Body of pancreas (tissue), 4 donors: Measurements from ENCODE around the gene TNFRSF11A. TPM values are rescaled to one million over a fixed set of nuclear protein-coding genes. Genes with fewer than 3 reads are reported as not detected.

ENCODE experiments used
- ATAC-seq: fragments of 150-250 bp; one replicate; pipeline ENCODE4 v1.9.1; 2016
- DNase-seq, 4 donors: peaks; one replicate each; pipeline ENCODE4 v3.0.0-alpha.2; 2019
- H3K27ac ChIP-seq, 4 donors: fragments of 200-600 bp; sonication (generic); 1 replicate in 3 of 4; 2 replicates in 1 of 4; pipeline versions ENCODE4 v1.5.1 to v1.6.1; 2016 to 2019; ENCODE audit warnings: mild to moderate bottlenecking in 1 of 4, mixed read lengths in 1 of 4, moderate library complexity in 1 of 4
- H3K27me3 ChIP-seq, 2 donors: fragments of 200-600 bp; sonication (generic); one replicate each; pipeline ENCODE4 v1.6.0; 2016; ENCODE audit warnings: mild to moderate bottlenecking in 1 of 2
- H3K36me3 ChIP-seq, 2 donors: fragments of 200-600 bp; sonication (generic); replicated peaks in 1 of 2; 2 replicates each; pipeline ENCODE4 v1.5.1; 2016; ENCODE audit warnings: low read depth in 2 of 2; ENCODE audit not compliant: insufficient read depth in 1 of 2
- H3K4me1 ChIP-seq: fragments of 200-600 bp; sonication (generic); one replicate; pipeline ENCODE4 v1.6.0; 2016
- H3K4me3 ChIP-seq, 2 donors: fragments of 200-600 bp; sonication (generic); 1 replicate in 1 of 2; 2 replicates in 1 of 2; pipeline ENCODE4 v1.5.1; 2016 to 2019
- H3K9me3 ChIP-seq, 3 donors: fragments of 200-600 bp; sonication (generic); 1 replicate in 2 of 3; 2 replicates in 1 of 3; pipeline ENCODE4 v1.5.1; 2016
- POLR2A ChIP-seq, 3 donors: fragments of 450-650 bp; IDR thresholded peaks; one replicate each; pipeline ENCODE4 v1.6.1; 2016; ENCODE audit warnings: antibody characterized with exemption in 3 of 3, mild to moderate bottlenecking in 2 of 3
- WGBS, 2 donors: methylation state at CpG; one replicate each; pipeline ENCODE4 v1.1.5; 2017; 5-methylcytosine and 5-hydroxymethylcytosine counted together
- intact Hi-C: fragments of 100-400 bp; cut with DNase I; formaldehyde crosslinking; loops from one replicate; pipeline ENCODE4 v1.15.1; 2023
- total RNA-seq, 2 donors: library from RNA; depleted of rRNA; stranded (reverse); fragments of >200 nt; gene quantifications; one replicate each; pipeline ENCODE4 v1.1.0, GENCODE V29; 2016
- TF ChIP-seq, protein P1 (sequence below), 7 experiments: fragments of 450-650 bp in 4 of 7; fragments of 200-600 bp in 3 of 7; sonication (generic) in 3 of 7; IDR thresholded peaks; one replicate each; pipeline ENCODE4 v1.5.1; 2016 to 2019; ENCODE audit warnings: antibody characterized with exemption in 7 of 7

The TNFRSF11A gene
- total RNA-seq, 2 donors from 2014 or later: 3.3 to 3.4 TPM

DNA sequence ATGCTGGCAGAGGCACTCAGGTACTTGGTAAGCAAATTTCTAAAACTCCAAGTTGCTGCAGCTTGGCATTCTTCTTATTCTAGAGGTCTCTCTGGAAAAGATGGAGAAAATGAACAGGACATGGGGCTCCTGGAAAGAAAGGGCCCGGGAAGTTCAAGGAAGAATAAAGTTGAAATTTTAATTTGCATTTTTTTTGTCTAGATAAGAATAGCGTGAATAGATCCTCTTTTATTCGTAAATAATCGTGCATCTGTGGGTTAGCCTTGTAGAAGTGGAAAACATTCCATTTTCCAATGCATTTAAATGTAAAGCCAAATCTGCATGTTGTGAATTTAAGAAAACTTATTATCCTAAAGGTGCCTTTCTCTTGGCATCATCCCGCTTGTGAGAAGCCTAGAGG, 61.0 kb downstream of the TNFRSF11A start:
- ATAC-seq (no peak), DNase-seq (no peak)
- H3K4me1 ChIP-seq: peaks cover 8% of the 10 kb centered on the region
- peaks cover 0 to 8% of the 10 kb centered on the region in 2 donors for H3K27me3 ChIP-seq
- TF ChIP-seq POLR2A (IDR thresholded peaks at IDR 0.05): no peak
- TF ChIP-seq, protein P1, sequence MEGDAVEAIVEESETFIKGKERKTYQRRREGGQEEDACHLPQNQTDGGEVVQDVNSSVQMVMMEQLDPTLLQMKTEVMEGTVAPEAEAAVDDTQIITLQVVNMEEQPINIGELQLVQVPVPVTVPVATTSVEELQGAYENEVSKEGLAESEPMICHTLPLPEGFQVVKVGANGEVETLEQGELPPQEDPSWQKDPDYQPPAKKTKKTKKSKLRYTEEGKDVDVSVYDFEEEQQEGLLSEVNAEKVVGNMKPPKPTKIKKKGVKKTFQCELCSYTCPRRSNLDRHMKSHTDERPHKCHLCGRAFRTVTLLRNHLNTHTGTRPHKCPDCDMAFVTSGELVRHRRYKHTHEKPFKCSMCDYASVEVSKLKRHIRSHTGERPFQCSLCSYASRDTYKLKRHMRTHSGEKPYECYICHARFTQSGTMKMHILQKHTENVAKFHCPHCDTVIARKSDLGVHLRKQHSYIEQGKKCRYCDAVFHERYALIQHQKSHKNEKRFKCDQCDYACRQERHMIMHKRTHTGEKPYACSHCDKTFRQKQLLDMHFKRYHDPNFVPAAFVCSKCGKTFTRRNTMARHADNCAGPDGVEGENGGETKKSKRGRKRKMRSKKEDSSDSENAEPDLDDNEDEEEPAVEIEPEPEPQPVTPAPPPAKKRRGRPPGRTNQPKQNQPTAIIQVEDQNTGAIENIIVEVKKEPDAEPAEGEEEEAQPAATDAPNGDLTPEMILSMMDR (IDR thresholded peaks at IDR 0.05): no peak
- H3K36me3 ChIP-seq: no peaks in the 10 kb centered on the region
- WGBS, 2 donors: 90 to 92% methylated on average over 5 of the region's 5 CpGs
- H3K27ac ChIP-seq: no peak overlapping the region
- no peaks in the 10 kb centered on the region for H3K9me3 ChIP-seq
- no peak overlapping the region for H3K4me3 ChIP-seq
- intact Hi-C loops: no loop called here

DNA sequence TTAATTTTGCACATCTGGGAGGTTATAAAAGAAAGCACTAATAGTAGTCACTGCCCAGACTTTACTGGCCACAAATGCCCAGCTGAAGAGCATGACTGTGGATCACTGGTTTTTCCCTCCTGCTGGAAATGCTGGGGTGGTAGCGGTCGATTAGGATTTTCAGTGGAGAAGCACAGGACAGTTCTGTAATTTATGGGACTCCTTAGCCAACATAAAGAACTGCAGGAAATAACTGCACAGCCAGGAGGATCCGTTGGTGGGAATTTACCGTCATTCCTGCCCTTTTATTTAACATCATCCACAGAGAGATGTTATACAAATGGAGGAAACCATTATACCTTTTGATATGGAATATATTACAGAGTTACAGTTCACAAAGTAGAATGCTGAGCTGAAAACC, 61.5 kb downstream of the TNFRSF11A start:
- Histone ChIP-seq H3K36me3 (no peaks in the 10 kb centered on the region), H3K9me3 (no peaks in the 10 kb centered on the region), H3K4me3 (no peak overlapping the region), H3K27ac (no peak overlapping the region), H3K27me3 (peaks cover 0 to 8% of the 10 kb centered on the region in 2 donors), H3K4me1 (peaks cover 8% of the 10 kb centered on the region)
- 83 to 87% methylated on average over 4 of the region's 4 CpGs for WGBS, 2 donors
- ATAC-seq (no peak), DNase-seq (no peak)
- intact Hi-C loops: no loop called here
- TF ChIP-seq POLR2A (IDR thresholded peaks at IDR 0.05): no peak
- TF ChIP-seq, protein P1 (IDR thresholded peaks at IDR 0.05): no peak

- peaks cover 0 to 8% of the 10 kb centered on the region in 2 donors for H3K27me3 ChIP-seq
- 73 to 77% methylated on average over 2 of the region's 2 CpGs for WGBS, 2 donors
- ATAC-seq: no peak
- TF ChIP-seq POLR2A (IDR thresholded peaks at IDR 0.05): no peak
- TF ChIP-seq, protein P1 (IDR thresholded peaks at IDR 0.05): no peak
- H3K9me3 ChIP-seq: no peaks in the 10 kb centered on the region
- peaks cover 8% of the 10 kb centered on the region for H3K4me1 ChIP-seq
- no peaks in the 10 kb centered on the region for H3K36me3 ChIP-seq
- no peak for DNase-seq
- H3K27ac ChIP-seq: no peak overlapping the region
- no peak overlapping the region for H3K4me3 ChIP-seq
- intact Hi-C loops: no loop called here
These were observed 62.1 kb downstream of the TNFRSF11A start for GRCh38 chr18:62387257-62387656.

- no peaks in the 10 kb centered on the region for H3K9me3 ChIP-seq
- H3K4me1 ChIP-seq: peaks cover 8% of the 10 kb centered on the region
- DNase-seq (no peak), ATAC-seq (no peak)
- TF ChIP-seq, protein P1 (IDR thresholded peaks at IDR 0.05): no peak
- no peak for TF ChIP-seq POLR2A (IDR thresholded peaks at IDR 0.05)
- no peak overlapping the region for H3K4me3 ChIP-seq
- no peak overlapping the region for H3K27ac ChIP-seq
- no peaks in the 10 kb centered on the region for H3K36me3 ChIP-seq
- H3K27me3 ChIP-seq: peaks cover 0 to 8% of the 10 kb centered on the region in 2 donors
- intact Hi-C loops: no loop called here
- WGBS, 2 donors: 81 to 85% methylated on average over 15 to 16 of the region's 16 CpGs
These were observed 64.0 kb downstream of the TNFRSF11A start for GRCh38 chr18:62388855-62389760.
